Activated naive CD4-positive, alpha-beta T cell treated with anti-CD3 and anti-CD28 coated beads, Interleukin-2, amount 50 U/mL, for 16 hours (primary cell): ENCODE data around the gene FIBIN.

Source experiments
- DNase-seq: peaks from one replicate; pipeline ENCODE4 v3.0.0-alpha.2; 2020

Gene FIBIN

DNA sequence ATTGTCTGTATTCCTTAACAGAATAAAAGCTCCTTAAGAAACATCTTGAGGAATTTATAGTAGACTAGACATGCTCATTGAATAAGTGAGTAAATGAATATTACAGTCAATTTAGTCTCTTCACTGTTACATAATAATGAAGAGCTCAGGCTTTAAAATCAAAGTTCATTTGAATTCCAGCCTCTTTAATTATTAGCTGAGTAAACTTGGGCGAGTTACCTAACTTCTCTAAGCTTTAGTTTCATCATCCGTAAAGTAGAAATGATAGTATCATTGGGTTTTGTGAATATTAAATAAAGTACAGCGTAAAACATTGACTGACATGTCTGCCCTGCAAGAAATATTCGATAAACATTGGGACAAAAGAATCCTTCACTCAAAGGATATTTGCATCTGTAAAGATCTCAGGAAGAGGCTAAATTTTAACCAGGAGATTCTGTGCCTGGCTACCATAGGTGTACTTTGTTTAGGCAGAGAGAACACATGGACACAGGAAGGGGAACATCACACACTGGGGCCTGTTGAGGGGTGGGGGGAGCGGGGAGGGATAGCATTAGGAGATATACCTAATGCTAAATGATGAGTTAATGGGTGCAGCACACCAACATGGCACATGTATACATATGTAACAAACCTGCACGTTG lies 31.5 kb downstream of the FIBIN start:
- DNase-seq, result no peak

DNA sequence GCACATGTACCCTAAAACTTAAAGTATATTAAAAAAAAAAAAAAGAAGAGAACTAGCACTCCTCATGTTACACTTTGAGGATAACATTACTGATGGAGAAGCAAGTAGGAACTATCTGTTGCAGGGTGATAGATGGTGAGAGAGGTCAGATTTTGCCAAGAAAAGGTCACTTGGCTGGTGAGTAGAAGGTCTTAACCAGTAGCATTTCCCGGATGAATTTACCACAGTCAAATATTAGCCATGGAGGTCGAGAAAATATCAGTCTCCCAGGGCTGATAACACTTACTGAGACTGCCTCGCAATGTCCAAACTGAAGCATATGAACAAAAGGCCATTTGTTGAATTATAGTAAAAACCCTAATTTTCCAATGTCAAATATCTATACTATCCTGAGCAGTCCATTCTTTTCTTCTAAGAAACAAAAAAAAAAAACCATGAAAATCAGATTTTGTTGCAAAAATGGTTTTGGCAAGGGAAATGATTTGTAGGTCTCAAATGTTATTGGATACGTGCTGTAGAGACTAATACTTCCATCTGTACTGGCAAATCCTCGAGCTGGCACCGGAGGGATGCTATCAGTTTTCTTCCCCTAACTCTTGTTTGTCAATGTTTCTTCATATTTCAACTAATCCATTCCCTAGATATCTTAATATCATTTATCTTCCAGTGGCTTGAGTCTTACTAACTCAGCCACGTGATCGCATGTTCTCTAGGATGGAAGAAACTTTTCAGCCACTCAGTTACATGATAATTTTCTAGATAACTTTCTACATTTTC lies 32.2 kb downstream of the FIBIN start:
- no peak for DNase-seq

DNA sequence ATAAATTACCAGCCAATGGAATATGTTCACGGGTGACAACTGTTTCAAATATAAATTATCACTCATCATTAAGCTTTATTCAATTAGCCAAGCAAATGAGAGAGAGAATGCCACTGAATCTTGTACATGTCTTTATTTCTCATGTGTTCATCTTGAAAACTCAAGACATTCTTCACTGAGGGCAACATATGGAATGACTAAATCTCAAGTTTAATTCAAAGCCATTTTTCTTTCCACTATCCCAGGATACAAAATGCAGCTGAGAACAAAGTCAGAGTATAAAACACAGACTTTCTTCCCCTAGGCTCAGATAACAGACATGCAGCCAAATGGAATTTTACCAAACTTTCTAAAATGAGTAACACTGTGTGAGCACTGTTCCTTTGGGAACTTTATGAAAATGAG lies 34.7 kb downstream of the FIBIN start:
- no peak for DNase-seq

DNA sequence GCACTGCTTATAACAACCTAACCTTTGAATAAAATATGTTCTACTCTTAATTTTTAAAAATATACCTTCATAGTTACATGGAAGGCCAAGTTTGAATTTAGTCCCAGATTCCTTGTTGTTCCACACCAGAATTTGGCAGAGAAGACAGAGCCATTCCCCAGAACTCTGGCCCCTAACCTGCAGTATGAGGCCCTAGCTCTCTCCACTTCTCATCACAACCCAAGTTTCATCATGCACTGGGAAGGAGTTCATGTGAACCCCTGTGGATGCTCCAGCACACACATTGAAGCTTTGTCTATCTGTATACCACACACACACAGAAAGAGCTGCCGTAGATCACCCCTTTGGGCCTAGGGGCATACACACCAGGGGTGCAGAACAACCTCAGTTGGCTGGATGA lies 36.1 kb downstream of the FIBIN start:
- no peak for DNase-seq

DNA sequence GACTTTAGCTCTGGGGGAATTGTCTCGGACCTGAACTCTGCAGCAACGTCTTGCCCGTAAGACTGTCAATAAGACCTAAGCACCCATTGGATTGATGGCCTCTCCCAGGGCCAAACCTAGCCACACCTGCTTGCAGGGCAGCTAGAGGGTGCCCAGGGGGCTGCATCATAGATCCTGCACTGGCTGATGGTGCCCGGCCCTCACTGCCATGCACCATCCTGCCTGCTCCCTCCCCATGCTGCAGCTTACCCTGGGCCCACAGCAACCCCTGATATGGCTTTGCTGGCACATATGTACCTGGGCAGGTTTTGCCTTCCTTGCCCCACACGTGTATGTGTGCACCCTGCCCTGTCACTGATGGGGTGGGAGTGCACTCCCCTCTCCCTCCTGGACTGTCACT lies 37.8 kb downstream of the FIBIN start:
- no peak for DNase-seq

DNA sequence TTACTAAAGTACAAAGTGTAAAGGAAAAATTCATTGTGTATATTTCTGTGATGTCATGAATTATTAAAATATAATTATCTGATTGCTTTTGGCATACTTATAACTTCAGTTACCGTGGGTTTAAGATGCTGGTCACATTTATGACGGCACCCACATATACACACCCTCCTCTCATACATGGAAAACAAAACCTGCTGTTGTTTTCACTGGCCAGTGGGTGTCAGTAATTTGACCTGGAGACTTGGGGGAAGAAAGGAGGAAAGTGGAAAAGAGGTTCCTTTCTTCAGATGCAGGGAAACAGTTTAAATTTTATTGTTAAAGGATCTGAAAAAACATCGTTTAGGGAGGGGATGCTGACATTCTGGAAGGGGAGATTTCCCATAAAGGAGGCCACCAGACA lies 46.0 kb downstream of the FIBIN start:
- DNase-seq, result no peak

DNA sequence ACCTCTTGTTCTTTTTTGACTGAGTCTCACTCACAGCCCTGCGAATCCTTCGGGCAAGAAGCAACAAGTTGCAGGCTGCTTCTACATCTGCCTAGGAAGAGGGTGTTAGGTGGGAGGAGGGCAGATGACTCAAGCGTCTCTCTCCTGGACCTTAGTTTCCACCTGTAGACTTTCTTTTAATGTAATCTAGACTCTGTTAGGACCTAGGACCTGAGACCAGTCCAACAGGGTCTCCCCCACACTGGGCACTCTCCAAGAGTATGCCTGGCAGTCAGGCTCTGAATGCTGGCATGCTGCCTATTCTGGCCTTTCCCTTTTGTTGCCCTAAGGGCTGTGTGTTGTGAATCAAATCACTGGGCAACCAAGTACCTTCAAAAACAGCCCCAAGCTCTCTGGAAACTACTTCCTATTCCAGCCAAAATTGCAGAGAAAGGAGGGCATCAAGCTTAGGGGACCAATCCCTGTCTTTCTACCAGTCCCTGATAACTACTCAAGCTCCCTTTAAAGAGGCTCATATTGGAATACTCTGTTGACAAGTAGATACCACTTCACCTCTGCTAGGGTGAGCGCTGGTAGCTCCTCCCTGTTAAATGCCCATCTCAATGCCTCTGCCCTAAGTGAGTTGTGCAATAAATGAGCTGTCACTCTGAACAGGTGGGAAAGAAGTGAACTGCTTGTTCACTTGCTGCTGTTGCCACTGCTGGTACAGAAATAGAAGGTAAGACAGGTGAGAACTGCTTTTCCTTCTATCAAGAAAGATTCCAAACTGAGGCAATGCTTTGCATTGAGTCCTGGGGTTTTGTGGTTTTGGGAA lies 46.6 kb downstream of the FIBIN start, which contains the start of gene BBOX1:
BBOX1 (plus strand) TSS at position 514 of the 814 bp plus-strand sequence. CDS start 14,616 bp downstream, outside the sequence.
- DNase-seq, result no peak

DNA sequence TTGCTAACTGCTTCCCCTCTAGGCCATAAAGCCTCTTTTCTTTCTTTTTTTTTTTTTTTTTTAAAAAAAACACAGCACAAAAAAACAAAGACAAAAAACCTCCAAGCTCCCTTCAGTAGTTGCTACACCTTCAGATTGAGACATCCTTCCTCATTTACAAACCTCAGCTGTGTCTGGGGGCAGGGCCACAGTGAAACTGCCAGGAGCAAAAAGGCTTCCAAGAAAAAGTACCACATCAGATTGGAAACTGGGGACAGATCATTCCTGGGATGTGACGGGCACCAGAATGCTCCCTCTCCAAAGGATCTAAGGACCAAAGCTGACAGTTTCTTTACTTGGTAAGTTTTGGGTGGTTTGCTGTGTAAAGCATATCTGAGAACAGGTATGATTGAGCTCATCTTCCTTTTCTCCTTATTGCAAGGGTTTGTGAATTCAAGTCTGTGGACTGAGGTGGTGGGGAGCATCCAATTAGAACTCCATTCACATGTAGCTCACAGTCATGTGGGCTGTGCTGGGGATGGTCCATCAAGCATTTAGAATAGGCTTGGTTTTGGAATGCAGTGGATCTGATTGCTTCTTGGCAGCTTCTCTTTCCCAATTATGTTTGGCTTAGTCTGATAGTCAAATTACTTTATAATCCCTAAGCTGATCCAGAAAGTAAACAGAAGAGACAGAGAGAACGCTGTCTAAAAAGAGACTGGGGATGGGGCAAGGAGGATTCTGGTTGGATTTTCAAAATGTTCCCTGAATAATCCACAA lies 47.4 kb downstream of the FIBIN start:
- DNase-seq, result no peak
